Neural cell (in vitro differentiated cells): ENCODE data around the gene CELSR1. TPM values are rescaled to one million over a fixed set of nuclear protein-coding genes. Genes with fewer than 3 reads are reported as not detected.

Experiments used
- H2AFZ ChIP-seq: fragments of 200-600, 300-800 bp; sonication (generic), shearing (Covaris generic); 2 replicates; pipeline ENCODE4 v1.6.0; 2014; ENCODE audit warnings: low read depth, mild to moderate bottlenecking, antibody characterized with exemption, low read length, moderate library complexity
- H3F3A ChIP-seq: fragments of 200-600 bp; shearing (Covaris generic); 2 replicates; pipeline ENCODE4 v1.6.1; 2016; ENCODE audit warnings: mild to moderate bottlenecking, moderate library complexity, mixed read lengths, antibody characterized with exemption, low read length; ENCODE audit not compliant: insufficient read depth, poor library complexity, severe bottlenecking
- H3K27ac ChIP-seq: fragments of 200-600, 300-800 bp; sonication (generic), shearing (Covaris generic); 2 replicates; pipeline ENCODE4 v1.5.1; 2014; ENCODE audit warnings: mild to moderate bottlenecking, low read length, moderate library complexity
- H3K27me3 ChIP-seq: fragments of 300-800, 200-600 bp; sonication (generic), shearing (Covaris generic); 2 replicates; pipeline ENCODE4 v1.6.0; 2014; ENCODE audit warnings: mild to moderate bottlenecking, low read depth, low read length, moderate library complexity; ENCODE audit not compliant: insufficient read depth
- H3K36me3 ChIP-seq: fragments of 300-800, 200-600 bp; sonication (generic), shearing (Covaris generic); 2 replicates; pipeline ENCODE4 v1.5.1; 2014; ENCODE audit warnings: mild to moderate bottlenecking, antibody characterized with exemption, low read length, moderate library complexity; ENCODE audit not compliant: insufficient read depth
- H3K4me2 ChIP-seq: fragments of 300-800, 200-600 bp; sonication (generic), shearing (Covaris generic); 2 replicates; pipeline ENCODE4 v1.6.0; 2014; ENCODE audit warnings: mild to moderate bottlenecking, low read length
- H3K4me3 ChIP-seq: fragments of 300-800, 200-600 bp; sonication (generic), shearing (Covaris generic); 2 replicates; pipeline ENCODE4 v1.5.1; 2014; ENCODE audit warnings: mild to moderate bottlenecking, low read length, moderate library complexity
- H3K79me2 ChIP-seq: fragments of 200-600 bp; shearing (Covaris generic); replicated peaks from 2 replicates; pipeline ENCODE4 v1.6.0; 2014; ENCODE audit warnings: mild to moderate bottlenecking, low read length, moderate library complexity; ENCODE audit not compliant: insufficient read depth
- H3K9ac ChIP-seq: fragments of 300-800, 200-600 bp; sonication (generic), shearing (Covaris generic); 2 replicates; pipeline ENCODE4 v1.6.1; 2016; ENCODE audit warnings: mild to moderate bottlenecking, low read length, mixed read lengths
- H3K9me2 ChIP-seq: fragments of 200-600 bp; shearing (Covaris generic); 2 replicates; pipeline ENCODE4 v1.6.1; 2016; ENCODE audit warnings: mild to moderate bottlenecking, low read length, mixed read lengths; ENCODE audit not compliant: insufficient read depth
- H3K9me3 ChIP-seq: fragments of 200-600, 300-800 bp; sonication (generic), shearing (Covaris generic); 2 replicates; pipeline ENCODE4 v1.6.1; 2016; ENCODE audit warnings: mild to moderate bottlenecking, mixed run types, low read length, moderate library complexity, mixed read lengths
- H4K20me1 ChIP-seq: fragments of 200-600 bp; shearing (Covaris generic); 2 replicates; pipeline ENCODE4 v1.6.1; 2016; ENCODE audit warnings: mild to moderate bottlenecking, mixed run types; ENCODE audit not compliant: insufficient read depth
- CTCF ChIP-seq: fragments of 450-650 bp; IDR thresholded peaks from 2 replicates; pipeline ENCODE4 v1.5.1; 2014; ENCODE audit warnings: antibody characterized with exemption, mild to moderate bottlenecking, moderate library complexity; ENCODE audit not compliant: poor library complexity, severe bottlenecking
- EP300 ChIP-seq: fragments of 450-650 bp; conservative IDR thresholded peaks from 2 replicates; pipeline ENCODE4 v1.6.1; 2014; ENCODE audit warnings: antibody characterized with exemption, mild to moderate bottlenecking, moderate library complexity; ENCODE audit not compliant: poor library complexity, severe bottlenecking
- EZH2 ChIP-seq: fragments of 200-600, 300-800 bp; shearing (Covaris generic), sonication (generic); IDR thresholded peaks from 2 replicates; pipeline ENCODE4 v1.6.1; 2014; ENCODE audit warnings: antibody characterized with exemption, low read length, borderline replicate concordance, mild to moderate bottlenecking; ENCODE audit not compliant: insufficient read depth, poor library complexity, severe bottlenecking
- MXI1 ChIP-seq: fragments of 450-650 bp; conservative IDR thresholded peaks from 2 replicates; pipeline ENCODE4 v1.6.1; 2014; ENCODE audit warnings: antibody characterized with exemption, mild to moderate bottlenecking; ENCODE audit not compliant: poor library complexity, severe bottlenecking
- POLR2AphosphoS5 ChIP-seq: IDR thresholded peaks from 2 replicates; pipeline ENCODE4 v1.6.1; 2012
- RAD21 ChIP-seq: fragments of 450-650 bp; conservative IDR thresholded peaks from 2 replicates; pipeline ENCODE4 v1.6.1; 2014; ENCODE audit warnings: antibody characterized with exemption, mild to moderate bottlenecking, moderate library complexity
- REST ChIP-seq: IDR thresholded peaks from 2 replicates; pipeline ENCODE4 v1.6.1; 2012; ENCODE audit warnings: borderline replicate concordance
- SMC3 ChIP-seq: fragments of 450-650 bp; conservative IDR thresholded peaks from 2 replicates; pipeline ENCODE4 v1.6.1; 2014; ENCODE audit warnings: antibody characterized with exemption, mild to moderate bottlenecking, moderate library complexity; ENCODE audit not compliant: poor library complexity
- TAF1 ChIP-seq: IDR thresholded peaks from 2 replicates; pipeline ENCODE4 v1.6.1; 2012; ENCODE audit warnings: low read depth
- polyA plus RNA-seq: library from polyadenylated mRNA; depleted of rRNA; stranded (reverse); fragments of >200 nt; gene quantifications from 2 replicates; pipeline ENCODE4 v1.2.3, GENCODE V29; 2014

CELSR1 gene
- polyA plus RNA-seq, 1 donor from 2014 or later = 0.14 TPM

- Histone ChIP-seq H4K20me1 (no peaks in the 10 kb centered on the region), H2AFZ (no peak overlapping the region), H3K4me2 (no peak overlapping the region), H3K27ac (no peak overlapping the region), H3F3A (no peaks in the 10 kb centered on the region), H3K9me3 (peaks cover 4% of the 10 kb centered on the region), H3K4me3 (no peak overlapping the region), H3K27me3 (no peaks in the 10 kb centered on the region), H3K9me2 (no peaks in the 10 kb centered on the region), H3K79me2 (no peaks in the 10 kb centered on the region), H3K36me3 (no peaks in the 10 kb centered on the region), H3K9ac (no peak overlapping the region)
- TF ChIP-seq CTCF (no peak), EP300 (no peak), SMC3 (no peak), REST (no peak), POLR2AphosphoS5 (no peak), EZH2 (no peak)
Measured at GRCh38 chr22:46476547-46476941, 60.9 kb downstream of the CELSR1 start.

- no peak overlapping the region for H3K27ac ChIP-seq
- H3K4me2 ChIP-seq = no peak overlapping the region
- H3K4me3 ChIP-seq = no peak overlapping the region
- H4K20me1 ChIP-seq = no peaks in the 10 kb centered on the region
- H3K9me3 ChIP-seq = peaks cover 4% of the 10 kb centered on the region
- no peaks in the 10 kb centered on the region for H3F3A ChIP-seq
- H3K36me3 ChIP-seq = no peaks in the 10 kb centered on the region
- H3K27me3 ChIP-seq = no peaks in the 10 kb centered on the region
- H2AFZ ChIP-seq = no peak overlapping the region
- TF ChIP-seq TAF1 = no peak
- no peak for TF ChIP-seq EZH2
- no peak for TF ChIP-seq REST
- TF ChIP-seq MXI1 = no peak
- TF ChIP-seq CTCF = no peak
- no peak for TF ChIP-seq RAD21
- TF ChIP-seq POLR2AphosphoS5 = no peak
- TF ChIP-seq EP300 = no peak
- TF ChIP-seq SMC3 = no peak
- no peaks in the 10 kb centered on the region for H3K9me2 ChIP-seq
- H3K79me2 ChIP-seq = no peaks in the 10 kb centered on the region
- H3K9ac ChIP-seq = no peak overlapping the region
Measured at GRCh38 chr22:46473896-46474557, 63.4 kb downstream of the CELSR1 start.
